MG63 (cell line): ENCODE results near the gene NDUFA12. TPM values are rescaled to one million over a fixed set of nuclear protein-coding genes. Genes with fewer than 3 reads are reported as not detected.
"Not testable (repeated sequence)": the region's sequence is repeated elsewhere in the genome, so short reads cannot be mapped to it uniquely, and the experiment has no call there.

Experiments used
- DNase-seq: peaks from one replicate; pipeline ENCODE4 v3.0.0-alpha.2; 2020
- H3K27me3 ChIP-seq: fragments of 250-450 bp; sonication (Bioruptor Pico); 2 replicates; pipeline ENCODE4 v1.5.1; 2020; ENCODE audit warnings: mild to moderate bottlenecking, moderate library complexity
- H3K36me3 ChIP-seq: fragments of 250-450 bp; sonication (Bioruptor Pico); 2 replicates; pipeline ENCODE4 v1.5.1; 2020; ENCODE audit warnings: mild to moderate bottlenecking, moderate library complexity
- H3K4me3 ChIP-seq: fragments of 250-450 bp; sonication (Bioruptor Pico); 2 replicates; pipeline ENCODE4 v1.5.1; 2020; ENCODE audit warnings: mild to moderate bottlenecking, moderate library complexity
- H3K9me3 ChIP-seq: fragments of 250-450 bp; sonication (Bioruptor Pico); 2 replicates; pipeline ENCODE4 v1.5.1; 2020; ENCODE audit warnings: mild to moderate bottlenecking, moderate library complexity
- total RNA-seq: library from RNA; depleted of rRNA; stranded (reverse); fragments of >200 nt; shearing (Covaris generic); gene quantifications from 2 replicates; pipeline ENCODE4 v1.2.3, GENCODE V29; 2014; ENCODE audit warnings: low replicate concordance

NDUFA12 gene
- total RNA-seq, 1 experiment from 2014 or later, result 167 TPM

DNA sequence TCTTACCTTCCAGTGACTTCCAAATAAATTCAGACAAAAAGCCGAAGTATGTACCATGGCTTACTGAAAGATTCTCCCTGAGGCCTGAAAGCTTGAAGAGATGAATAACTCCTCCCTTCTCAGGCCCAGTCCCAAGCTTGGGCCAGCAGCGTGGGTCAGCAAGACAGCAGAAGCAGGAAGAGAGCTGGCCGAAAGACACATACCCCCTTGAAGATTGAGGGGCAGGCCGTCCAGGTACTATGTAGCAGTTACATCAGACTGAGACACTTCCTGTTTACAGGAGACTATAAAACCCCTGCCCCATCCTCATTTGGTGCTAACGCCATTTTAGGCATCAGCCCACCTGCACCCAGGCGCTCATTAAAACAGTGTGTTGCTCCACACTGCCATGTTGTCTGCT lies 15.0 kb downstream of the NDUFA12 start:
- H3K4me3 ChIP-seq, result no peak overlapping the region
- peaks cover 9% of the 10 kb centered on the region for H3K36me3 ChIP-seq
- H3K27me3 ChIP-seq, result no peaks in the 10 kb centered on the region
- DNase-seq, result no peak
- H3K9me3 ChIP-seq, result no peaks in the 10 kb centered on the region

DNA sequence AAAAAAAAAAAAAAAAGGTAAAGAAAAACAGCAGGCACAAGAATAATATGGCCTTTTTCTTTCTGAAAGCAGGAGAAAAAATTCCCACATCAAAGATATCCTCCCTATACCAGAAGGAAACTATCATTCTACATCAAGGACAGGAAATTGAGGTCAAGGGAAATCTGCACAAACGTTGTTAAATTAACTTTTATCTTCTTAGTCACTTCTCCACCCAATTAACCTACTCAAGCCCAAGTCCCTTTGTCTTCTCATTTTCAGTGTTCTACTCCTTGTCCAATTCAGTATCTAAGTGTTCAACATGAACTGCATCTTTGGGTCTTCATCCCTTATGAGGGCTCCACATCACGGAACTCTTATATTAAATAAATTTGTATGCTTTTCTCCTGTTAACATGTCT lies 15.7 kb downstream of the NDUFA12 start:
- no peaks in the 10 kb centered on the region for H3K27me3 ChIP-seq
- DNase-seq, result no peak
- no peaks in the 10 kb centered on the region for H3K9me3 ChIP-seq
- no peak overlapping the region for H3K4me3 ChIP-seq
- H3K36me3 ChIP-seq, result peaks cover 9% of the 10 kb centered on the region

DNA sequence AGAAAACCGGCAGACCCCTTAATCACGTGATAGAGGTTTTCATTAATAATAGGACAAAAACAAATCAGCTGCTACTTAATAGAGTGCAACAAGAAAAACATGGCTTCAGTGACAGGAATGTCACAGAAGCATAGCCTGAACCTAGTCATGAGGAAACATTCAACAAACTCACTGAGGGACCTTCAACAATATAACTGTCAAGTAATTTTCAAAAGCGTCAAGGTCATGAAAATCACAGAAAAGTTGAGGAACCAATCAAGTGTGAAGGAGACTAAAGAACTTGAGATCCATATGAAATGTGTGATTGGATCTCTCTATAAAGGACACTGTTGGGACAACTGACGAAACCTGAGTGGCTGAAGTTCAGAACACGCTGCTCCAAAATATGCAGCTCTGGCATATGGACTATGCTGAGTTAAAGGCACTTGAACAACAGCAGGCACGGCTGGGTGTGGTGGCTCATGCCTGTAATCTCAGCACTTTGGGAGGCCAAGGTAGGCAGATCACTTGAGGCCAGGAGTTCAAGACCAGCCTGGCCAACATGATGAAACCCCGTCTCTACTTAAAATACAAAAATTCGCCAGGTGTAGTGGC lies 16.3 kb downstream of the NDUFA12 start:
- H3K27me3 ChIP-seq, result no peaks in the 10 kb centered on the region
- H3K4me3 ChIP-seq, result no peak overlapping the region
- DNase-seq, result no peak
- H3K36me3 ChIP-seq, result peaks cover 5% of the 10 kb centered on the region; the same call in 1 of the 2 replicates
- H3K9me3 ChIP-seq, result no peaks in the 10 kb centered on the region

DNA sequence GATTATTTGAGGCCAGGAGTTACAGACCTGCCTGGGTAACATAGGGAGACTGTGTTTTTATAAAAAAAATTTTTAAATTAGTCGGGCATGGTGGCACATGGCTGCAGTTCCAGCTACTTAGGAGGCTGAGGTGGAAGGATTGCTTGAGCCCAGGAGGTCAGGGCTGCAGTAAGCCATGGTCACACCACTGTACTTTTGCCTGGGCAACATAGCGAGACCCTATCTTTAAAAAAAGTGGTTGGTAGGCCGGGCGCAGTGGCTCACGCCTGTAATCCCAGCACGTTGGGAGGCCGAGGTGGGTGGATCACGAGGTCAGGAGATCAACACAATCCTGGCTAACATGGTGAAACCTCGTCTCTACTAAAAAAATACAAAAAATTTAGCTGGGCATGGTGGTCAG lies 18.4 kb downstream of the NDUFA12 start:
- not testable (repeated sequence) for H3K9me3 ChIP-seq, H3K36me3 ChIP-seq, H3K4me3 ChIP-seq, H3K27me3 ChIP-seq, DNase-seq

DNA sequence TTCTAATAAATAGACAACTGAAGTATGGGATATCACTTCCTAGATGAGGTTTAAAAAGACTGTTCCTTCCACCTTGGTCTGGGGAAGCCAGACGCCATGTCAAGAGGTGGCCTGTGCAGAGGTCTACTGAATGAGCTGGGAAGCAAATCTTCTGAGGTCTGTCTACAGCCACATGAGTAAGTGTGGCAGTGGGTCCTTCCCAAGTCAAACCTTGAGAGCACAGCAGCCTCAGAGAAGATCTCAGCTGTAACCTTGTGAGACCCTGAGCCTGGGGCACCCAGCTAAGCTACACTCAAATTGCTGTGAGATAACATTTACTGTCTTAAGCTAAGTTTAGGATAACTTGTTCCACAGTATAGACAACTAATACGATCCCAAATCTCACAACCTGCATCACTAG lies 20.2 kb downstream of the NDUFA12 start:
- Histone ChIP-seq H3K4me3 (no peak overlapping the region), H3K27me3 (no peaks in the 10 kb centered on the region), H3K9me3 (no peaks in the 10 kb centered on the region), H3K36me3 (no peaks in the 10 kb centered on the region)
- no peak for DNase-seq

DNA sequence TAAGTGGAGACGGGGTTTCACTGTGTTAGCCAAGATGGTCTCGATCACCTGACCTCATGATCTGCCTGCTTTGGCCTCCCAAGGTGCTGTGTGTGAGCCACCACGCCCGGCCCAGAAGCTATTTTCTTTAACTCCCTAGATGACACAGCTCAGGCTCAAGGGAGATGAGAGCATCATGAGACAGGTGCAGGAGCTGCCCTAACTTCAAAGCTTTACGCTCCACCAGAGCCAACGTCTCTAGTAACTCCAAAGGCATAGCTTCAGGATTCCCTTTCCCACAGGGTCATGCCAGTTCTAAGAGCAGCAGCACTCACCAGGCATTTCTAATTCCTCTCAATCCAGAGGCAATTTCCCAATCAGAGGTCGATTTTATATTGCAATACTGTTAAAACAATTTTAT lies 21.0 kb downstream of the NDUFA12 start:
- H3K27me3 ChIP-seq, result no peaks in the 10 kb centered on the region
- no peaks in the 10 kb centered on the region for H3K36me3 ChIP-seq
- H3K9me3 ChIP-seq, result no peaks in the 10 kb centered on the region
- no peak overlapping the region for H3K4me3 ChIP-seq
- DNase-seq, result no peak

DNA sequence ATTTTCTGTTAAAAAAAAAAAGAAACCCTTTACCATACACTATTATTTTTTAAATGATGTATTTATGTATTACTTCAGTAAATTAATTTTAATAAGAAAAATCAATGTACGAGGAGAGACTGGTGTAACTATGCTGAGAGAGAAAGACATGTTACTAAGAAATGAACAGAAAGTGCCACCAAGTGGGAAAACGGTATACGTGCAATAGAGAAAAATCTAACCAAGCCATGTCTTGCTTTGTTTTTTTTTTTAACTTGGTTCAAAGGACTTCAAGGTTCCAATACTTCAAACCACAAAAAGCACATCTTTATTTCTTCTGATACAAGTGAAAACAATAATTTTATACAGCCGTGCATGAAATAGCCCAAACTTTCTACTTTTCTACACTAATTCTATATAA lies 22.9 kb downstream of the NDUFA12 start:
- Histone ChIP-seq H3K9me3 (no peaks in the 10 kb centered on the region), H3K4me3 (no peak overlapping the region)
- DNase-seq, result no peak

DNA sequence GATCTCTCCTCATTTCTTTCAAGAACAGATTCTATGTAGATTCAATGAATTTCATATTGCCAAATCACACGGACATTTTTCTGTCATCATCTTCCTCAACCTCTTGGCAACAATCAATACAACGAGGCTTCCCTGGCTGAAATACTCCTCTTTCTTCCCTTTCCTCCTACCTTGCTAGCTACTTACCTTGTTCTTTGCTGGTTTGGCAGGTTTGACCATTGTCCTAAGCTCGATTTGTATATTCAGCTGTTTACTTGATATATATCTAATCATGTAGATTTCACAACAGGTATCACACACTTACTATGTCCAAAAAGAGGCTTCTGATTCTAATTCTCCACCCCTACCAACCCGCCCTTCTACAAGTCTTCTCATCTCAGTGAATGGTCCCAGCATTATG lies 23.6 kb downstream of the NDUFA12 start:
- Histone ChIP-seq H3K9me3 (no peaks in the 10 kb centered on the region), H3K36me3 (peaks cover 3% of the 10 kb centered on the region; the same call in 1 of the 2 replicates), H3K4me3 (no peak overlapping the region), H3K27me3 (no peaks in the 10 kb centered on the region)
- DNase-seq, result no peak

More for the DNA sequence above, 22.9 kb downstream of the NDUFA12 start:
- Histone ChIP-seq H3K36me3 (no peaks in the 10 kb centered on the region), H3K27me3 (no peaks in the 10 kb centered on the region)

DNA sequence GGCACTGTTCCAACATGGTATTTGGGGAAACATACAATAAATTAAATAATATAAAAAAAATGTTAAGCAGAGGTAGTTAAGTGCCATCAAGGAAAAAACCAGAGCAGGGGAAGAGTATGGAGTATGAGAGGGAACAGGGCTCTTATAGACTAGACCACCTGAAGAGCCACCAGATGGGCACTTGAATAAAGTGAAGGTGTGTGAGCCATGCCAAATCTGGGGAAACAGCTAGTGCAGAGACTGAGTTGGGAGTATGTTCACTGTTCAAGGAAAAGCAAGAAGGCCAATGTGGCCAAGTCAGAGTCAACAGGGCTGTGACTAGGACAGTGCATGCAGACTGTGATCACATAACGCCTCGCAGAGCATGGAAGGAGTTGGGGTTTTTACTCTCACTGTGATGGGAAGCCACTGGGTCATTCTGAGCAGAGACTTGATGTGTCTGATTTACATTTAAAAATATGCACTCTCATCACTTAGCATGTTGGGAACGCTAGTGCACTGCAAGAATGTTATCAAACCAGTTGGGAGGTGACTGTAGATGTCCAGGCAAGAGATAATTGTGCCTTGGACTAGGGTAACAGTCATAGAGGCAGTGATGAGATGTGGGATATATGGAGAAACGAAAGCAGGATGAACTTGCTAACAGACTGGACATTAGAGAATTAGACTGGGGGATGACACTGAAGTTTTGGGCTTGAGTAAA lies 25.6 kb downstream of the NDUFA12 start:
- Histone ChIP-seq H3K36me3 (peaks cover 3% of the 10 kb centered on the region; the same call in 1 of the 2 replicates), H3K27me3 (no peaks in the 10 kb centered on the region), H3K4me3 (no peak overlapping the region), H3K9me3 (no peaks in the 10 kb centered on the region)
- no peak for DNase-seq

DNA sequence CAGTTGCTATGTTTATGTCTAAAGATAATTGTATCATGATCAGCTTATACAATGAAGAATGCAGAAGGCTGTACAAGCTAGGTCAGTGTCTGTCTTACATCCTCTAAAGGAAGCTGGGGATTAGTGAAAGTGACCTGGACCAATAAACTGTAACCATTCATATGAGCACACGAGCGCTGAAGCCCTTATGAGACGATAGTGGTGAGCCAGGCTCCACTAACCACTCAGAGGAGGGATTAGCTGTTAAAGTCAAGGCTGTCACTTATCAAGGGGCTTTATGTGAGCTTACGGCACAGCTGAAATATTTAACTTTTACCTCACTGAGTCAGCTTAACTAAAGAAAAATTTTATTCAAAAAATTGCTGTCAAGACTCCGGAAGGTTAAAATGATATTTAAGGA lies 30.3 kb downstream of the NDUFA12 start:
- no peak for DNase-seq
- no peaks in the 10 kb centered on the region for H3K27me3 ChIP-seq
- H3K36me3 ChIP-seq, result peaks cover 3% of the 10 kb centered on the region
- no peak overlapping the region for H3K4me3 ChIP-seq
- H3K9me3 ChIP-seq, result no peaks in the 10 kb centered on the region

DNA sequence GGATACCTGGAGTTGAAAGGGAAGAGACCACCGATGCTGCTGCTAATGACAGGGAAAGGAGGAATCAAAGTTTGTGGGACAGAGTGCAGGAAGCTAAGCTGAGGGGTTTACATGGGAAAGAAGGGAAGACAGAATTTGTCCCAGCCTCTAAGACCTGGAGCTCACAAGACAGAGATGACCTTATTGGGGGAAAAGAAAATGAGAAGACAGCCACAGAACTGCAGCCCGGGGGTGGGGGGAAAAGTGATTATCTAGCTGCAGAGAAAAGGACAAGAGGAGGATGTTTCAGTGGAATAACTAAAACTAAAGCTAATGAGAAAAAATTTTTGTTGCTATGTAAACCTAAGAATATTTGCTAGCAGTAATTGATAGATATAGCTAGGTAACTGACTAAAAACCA lies 30.7 kb downstream of the NDUFA12 start:
- Histone ChIP-seq H3K27me3 (no peaks in the 10 kb centered on the region), H3K4me3 (no peak overlapping the region), H3K9me3 (no peaks in the 10 kb centered on the region), H3K36me3 (peaks cover 3% of the 10 kb centered on the region)
- DNase-seq, result no peak

DNA sequence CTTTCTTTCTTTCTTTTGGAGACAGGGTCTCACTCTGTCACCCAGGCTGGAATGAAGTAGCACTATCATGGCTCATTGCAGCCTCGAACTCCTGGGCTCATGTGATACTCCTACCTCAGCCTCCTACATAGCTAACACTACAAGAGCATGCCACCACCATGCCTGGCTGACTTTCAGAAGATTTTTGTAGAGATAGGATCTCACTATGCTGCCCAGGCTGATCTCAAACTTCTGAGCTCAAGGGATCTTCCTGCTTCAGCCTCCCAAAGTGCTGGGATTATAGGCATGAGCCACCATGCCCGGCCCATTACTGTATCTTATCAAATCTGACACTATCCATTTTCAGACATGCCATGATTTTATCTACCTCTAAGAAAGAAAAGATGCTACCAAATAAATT lies 31.6 kb downstream of the NDUFA12 start:
- H3K27me3 ChIP-seq, result no peaks in the 10 kb centered on the region
- peaks cover 3% of the 10 kb centered on the region for H3K36me3 ChIP-seq
- DNase-seq, result no peak
- no peak overlapping the region for H3K4me3 ChIP-seq
- H3K9me3 ChIP-seq, result no peaks in the 10 kb centered on the region

DNA sequence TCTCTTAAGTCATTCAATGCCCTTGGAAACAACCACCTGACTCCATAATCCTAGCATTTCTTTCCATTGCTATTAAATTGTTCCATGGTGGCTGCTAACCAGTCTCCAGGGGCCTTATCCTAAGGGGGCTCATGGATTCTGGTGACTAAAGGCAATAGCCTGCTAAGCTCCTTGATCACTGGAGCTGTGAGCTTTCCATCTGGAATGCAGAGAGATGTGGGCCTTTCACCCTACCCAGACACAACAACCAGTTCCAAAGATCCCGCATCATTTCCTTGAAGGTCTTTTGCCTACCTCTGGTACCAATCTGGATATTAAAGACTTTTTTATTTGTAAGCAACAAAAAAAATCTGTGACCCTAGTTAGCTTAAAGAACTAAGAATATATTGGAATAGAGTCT lies 32.9 kb downstream of the NDUFA12 start:
- H3K4me3 ChIP-seq, result no peak overlapping the region
- H3K36me3 ChIP-seq, result peaks cover 3% of the 10 kb centered on the region
- H3K9me3 ChIP-seq, result no peaks in the 10 kb centered on the region
- DNase-seq, result no peak
- no peaks in the 10 kb centered on the region for H3K27me3 ChIP-seq

DNA sequence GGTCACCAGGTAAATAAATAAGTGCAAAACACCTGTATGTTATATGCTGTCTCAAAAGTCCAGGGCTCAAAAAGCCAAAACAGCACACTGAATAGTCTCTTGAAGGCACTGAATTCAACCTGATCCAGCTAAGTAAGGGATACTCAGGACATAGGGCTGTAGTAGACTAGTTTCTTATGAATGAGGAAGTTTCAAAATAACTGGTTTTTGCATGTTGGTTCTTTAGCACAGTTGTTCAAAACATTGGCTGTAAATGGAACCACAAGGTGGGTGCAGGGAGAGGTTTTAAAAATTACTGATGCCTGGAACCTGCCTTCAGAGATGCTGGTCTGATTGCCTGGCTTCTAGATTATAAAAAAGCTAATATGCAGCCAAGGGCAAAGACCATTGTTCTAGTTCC lies 34.1 kb downstream of the NDUFA12 start:
- no peak for DNase-seq
- no peaks in the 10 kb centered on the region; the same call in 1 of the 2 replicates for H3K36me3 ChIP-seq
- H3K9me3 ChIP-seq, result no peaks in the 10 kb centered on the region
- no peaks in the 10 kb centered on the region for H3K27me3 ChIP-seq
- H3K4me3 ChIP-seq, result no peak overlapping the region

DNA sequence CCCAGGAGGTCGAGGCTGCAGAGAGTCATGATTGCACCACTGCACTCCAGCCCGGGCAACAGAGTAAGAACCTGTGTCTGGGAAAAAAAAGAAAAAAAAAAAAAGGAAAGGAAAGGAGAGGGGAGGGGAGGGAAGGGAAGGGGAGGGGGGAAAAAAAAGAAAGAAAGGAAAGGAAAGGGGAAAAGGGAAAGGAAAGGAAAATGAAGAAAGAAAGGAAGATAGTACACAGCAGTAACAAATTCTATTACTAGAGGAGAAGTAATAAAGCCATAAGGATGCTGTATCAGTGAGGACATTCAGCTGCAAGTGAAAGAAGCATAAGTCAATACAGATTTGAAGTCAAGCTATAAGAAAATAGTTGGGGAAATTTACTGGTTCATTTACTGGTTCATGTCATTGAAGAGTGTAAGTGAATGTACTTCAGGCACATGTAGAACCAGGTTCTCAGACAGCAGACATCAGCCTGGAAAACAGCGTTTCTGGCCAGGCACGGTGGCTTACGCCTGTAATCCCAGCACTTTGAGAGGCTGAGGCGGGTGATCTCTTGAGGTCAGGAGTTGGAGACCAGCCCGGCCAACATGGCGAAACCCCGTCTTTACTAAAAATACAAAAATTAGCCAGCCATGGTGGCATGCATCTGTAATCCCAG lies 37.4 kb downstream of the NDUFA12 start:
- Histone ChIP-seq H3K9me3 (no peaks in the 10 kb centered on the region), H3K4me3 (no peak overlapping the region), H3K27me3 (no peaks in the 10 kb centered on the region), H3K36me3 (no peaks in the 10 kb centered on the region; the same call in 1 of the 2 replicates)
- no peak for DNase-seq

DNA sequence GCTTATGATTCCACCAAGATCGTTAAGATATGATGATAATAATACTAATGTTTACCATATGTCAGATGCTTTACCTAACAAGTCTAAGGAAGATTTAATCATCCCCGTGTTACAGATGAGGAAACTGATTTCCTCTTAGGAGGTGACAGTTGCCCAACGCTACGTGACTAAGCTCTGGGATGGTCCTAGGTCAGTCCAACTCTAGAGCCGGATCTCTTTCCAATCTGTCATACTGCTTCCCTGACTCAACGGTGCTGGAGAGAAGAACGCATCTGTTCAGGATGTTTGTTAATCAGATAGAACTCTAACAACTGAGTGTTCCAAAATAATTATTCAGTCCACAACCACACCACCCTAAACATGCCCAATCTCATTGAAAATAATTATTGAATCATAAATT lies 39.8 kb downstream of the NDUFA12 start:
- Histone ChIP-seq H3K27me3 (no peaks in the 10 kb centered on the region), H3K36me3 (no peaks in the 10 kb centered on the region), H3K4me3 (no peak overlapping the region), H3K9me3 (no peaks in the 10 kb centered on the region)
- DNase-seq, result no peak

DNA sequence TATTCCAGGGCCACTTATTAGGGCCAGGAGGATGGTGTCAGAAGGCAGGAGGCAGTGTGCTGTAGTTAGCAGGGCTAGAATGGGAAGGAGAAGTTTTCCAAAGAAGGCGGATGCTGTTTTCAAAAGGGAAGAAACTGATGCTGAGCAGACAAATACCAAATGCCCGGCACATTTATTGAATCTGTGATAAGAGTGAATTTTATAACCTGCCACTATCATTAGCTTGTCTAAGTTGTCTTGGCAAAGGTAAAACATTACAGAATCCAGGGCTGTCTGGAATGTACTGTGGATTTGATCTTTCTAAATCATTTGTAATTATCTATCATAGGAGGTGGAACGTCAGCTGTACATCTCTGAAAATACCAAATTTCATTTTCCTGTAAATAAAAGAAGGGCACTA lies 40.8 kb downstream of the NDUFA12 start:
- Histone ChIP-seq H3K4me3 (no peak overlapping the region), H3K9me3 (no peaks in the 10 kb centered on the region), H3K36me3 (no peaks in the 10 kb centered on the region), H3K27me3 (no peaks in the 10 kb centered on the region)
- no peak for DNase-seq

DNA sequence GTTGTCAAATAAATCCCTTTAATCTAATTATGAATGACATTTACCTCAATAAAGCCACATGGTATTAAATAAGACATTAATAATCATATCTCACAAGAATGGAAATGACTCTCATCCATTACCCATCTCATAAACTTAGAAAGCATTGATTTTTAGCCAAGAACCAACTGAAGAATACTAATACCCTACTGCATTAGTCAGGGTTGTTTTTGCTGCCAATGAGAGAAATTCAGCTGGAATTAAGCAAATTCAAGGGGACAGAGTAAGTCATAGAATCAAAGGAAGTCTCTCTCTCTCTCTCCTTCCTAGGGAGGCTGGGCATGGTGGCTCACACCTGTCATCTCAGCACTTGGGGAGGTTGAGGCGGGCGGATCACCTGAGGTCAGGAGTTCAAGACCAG lies 41.6 kb downstream of the NDUFA12 start:
- H3K27me3 ChIP-seq, result no peaks in the 10 kb centered on the region
- H3K4me3 ChIP-seq, result no peak overlapping the region
- H3K36me3 ChIP-seq, result no peaks in the 10 kb centered on the region
- no peak for DNase-seq
- no peaks in the 10 kb centered on the region for H3K9me3 ChIP-seq
